ENCODE results near the gene GRIK5.

DNA sequence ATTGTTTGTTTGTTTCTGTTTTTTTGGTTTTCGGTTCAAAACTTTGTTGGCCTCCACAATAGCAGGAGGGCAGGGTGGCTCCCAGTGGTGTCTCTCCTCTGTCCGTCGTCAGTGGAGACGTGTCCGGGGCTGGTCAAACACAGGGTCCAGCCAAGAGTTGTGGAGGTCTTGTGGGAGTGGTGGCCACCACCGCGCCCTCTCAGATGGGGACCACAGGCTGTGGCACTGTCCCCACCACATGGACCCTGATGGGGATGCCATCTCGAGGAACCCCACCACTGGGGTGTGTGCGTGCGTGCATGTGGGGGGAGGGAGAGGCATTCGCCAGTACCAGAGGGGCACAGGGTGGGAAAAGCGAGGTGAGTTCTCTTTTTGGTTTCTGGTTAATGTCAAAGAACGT is 19.8 kb upstream of the GRIK5 start:
- TF ChIP-seq, protein P1, sequence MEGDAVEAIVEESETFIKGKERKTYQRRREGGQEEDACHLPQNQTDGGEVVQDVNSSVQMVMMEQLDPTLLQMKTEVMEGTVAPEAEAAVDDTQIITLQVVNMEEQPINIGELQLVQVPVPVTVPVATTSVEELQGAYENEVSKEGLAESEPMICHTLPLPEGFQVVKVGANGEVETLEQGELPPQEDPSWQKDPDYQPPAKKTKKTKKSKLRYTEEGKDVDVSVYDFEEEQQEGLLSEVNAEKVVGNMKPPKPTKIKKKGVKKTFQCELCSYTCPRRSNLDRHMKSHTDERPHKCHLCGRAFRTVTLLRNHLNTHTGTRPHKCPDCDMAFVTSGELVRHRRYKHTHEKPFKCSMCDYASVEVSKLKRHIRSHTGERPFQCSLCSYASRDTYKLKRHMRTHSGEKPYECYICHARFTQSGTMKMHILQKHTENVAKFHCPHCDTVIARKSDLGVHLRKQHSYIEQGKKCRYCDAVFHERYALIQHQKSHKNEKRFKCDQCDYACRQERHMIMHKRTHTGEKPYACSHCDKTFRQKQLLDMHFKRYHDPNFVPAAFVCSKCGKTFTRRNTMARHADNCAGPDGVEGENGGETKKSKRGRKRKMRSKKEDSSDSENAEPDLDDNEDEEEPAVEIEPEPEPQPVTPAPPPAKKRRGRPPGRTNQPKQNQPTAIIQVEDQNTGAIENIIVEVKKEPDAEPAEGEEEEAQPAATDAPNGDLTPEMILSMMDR (conservative IDR thresholded peaks at IDR 0.05 in 1 of 2, IDR thresholded peaks at IDR 0.05 in 1 of 2; ENCODE audit: extremely low read depth in 1 of 2, insufficient read depth in 1 of 2, low read depth in 1 of 2, low read length in 2 of 2), result no peak
- TF ChIP-seq EZH2 (IDR thresholded peaks at IDR 0.05; ENCODE audit: borderline replicate concordance, low read length), result no peak
